Measurements from ENCODE around the gene GLB1L2. TPM values are rescaled to one million over a fixed set of nuclear protein-coding genes. Genes with fewer than 3 reads are reported as not detected.

GLB1L2 gene
- total RNA-seq, 2 donors from 2014 or later: 9.9 to 12.5 TPM

DNA sequence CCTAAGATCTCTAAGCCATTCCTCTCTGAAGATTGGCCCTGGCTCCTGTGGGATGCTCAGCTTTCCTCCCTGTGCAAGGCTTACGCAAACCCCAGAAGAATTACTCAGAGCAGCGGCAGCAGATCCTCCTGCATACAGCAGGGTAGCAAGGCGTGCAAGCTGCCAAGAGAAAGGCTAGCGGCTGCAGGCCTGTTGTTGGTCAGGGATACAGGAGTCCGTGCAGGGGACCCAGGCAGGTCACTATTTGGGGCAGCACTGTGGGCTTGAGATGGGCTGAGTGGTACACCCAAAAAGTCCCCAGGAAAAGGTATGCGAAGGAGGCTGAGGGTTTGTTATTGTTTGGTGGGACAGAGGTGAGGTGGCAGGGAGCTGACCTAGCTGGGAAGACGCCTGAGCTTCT lies 1.5 kb downstream of the GLB1L2 start:
- no peak overlapping the region for H3K27ac ChIP-seq (ENCODE audit: low read depth, low read length)
- peaks cover 10% of the 10 kb centered on the region for H3K4me1 Mint-ChIP-seq

DNA sequence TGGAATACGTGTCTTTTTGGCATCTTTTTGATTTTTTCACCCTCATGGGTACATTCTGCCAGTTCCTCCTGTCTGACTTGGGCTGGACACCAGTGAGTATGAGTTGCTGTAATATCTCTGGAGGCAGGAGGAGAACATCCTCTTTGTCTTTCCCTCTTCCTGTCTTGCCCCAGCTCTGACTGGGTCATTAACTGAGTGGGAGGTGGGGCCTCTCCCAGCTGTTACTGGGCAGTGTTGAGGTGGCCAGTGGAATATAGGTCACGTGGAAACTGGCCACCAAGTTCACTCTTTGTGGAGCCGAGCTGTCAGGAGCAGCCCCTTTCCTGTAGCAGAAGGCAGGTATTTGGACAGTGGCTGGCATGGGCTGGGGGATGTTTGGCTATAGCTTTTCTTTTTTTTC lies 2.2 kb downstream of the GLB1L2 start:
- Mint-ChIP-seq H3K4me1 (peaks cover 10% of the 10 kb centered on the region), H3K27me3 (ENCODE audit: insufficient read depth) (peaks cover 52% of the 10 kb centered on the region), H3K9me3 (no peaks in the 10 kb centered on the region), H3K4me3 (no peak overlapping the region), H3K36me3 (ENCODE audit: low read depth) (no peaks in the 10 kb centered on the region), H3K27ac (no peak overlapping the region)
- peaks cover 3% of the 10 kb centered on the region for H3K4me1 ChIP-seq (ENCODE audit: control insufficient read depth, insufficient read depth, low read length)
- TF ChIP-seq, protein P1, sequence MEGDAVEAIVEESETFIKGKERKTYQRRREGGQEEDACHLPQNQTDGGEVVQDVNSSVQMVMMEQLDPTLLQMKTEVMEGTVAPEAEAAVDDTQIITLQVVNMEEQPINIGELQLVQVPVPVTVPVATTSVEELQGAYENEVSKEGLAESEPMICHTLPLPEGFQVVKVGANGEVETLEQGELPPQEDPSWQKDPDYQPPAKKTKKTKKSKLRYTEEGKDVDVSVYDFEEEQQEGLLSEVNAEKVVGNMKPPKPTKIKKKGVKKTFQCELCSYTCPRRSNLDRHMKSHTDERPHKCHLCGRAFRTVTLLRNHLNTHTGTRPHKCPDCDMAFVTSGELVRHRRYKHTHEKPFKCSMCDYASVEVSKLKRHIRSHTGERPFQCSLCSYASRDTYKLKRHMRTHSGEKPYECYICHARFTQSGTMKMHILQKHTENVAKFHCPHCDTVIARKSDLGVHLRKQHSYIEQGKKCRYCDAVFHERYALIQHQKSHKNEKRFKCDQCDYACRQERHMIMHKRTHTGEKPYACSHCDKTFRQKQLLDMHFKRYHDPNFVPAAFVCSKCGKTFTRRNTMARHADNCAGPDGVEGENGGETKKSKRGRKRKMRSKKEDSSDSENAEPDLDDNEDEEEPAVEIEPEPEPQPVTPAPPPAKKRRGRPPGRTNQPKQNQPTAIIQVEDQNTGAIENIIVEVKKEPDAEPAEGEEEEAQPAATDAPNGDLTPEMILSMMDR (conservative IDR thresholded peaks at IDR 0.05): no peak
- H3K9me3 ChIP-seq (ENCODE audit: control insufficient read depth, low read length): no peaks in the 10 kb centered on the region
- no peak overlapping the region for H3K4me3 ChIP-seq (ENCODE audit: low read length)
- no peaks in the 10 kb centered on the region for H3K36me3 ChIP-seq (ENCODE audit: control insufficient read depth, insufficient read depth, low read length)
- peaks cover 60% of the 10 kb centered on the region for H3K27me3 ChIP-seq (ENCODE audit: control insufficient read depth, insufficient read depth, low read length, poor library complexity, severe bottlenecking)
- H3K27ac ChIP-seq (ENCODE audit: low read depth, low read length): no peak overlapping the region
- no peak for DNase-seq
- no peak overlapping the region for H3K9ac ChIP-seq (ENCODE audit: extremely low read depth, low read length, poor library complexity, severe bottlenecking)
- 92 to 93% methylated on average over 3 of the region's 3 CpGs for WGBS, 2 experiments (ENCODE audit: insufficient coverage in 1 of 2, insufficient read length in 1 of 2)

More for the DNA sequence above, 1.5 kb downstream of the GLB1L2 start:
- DNase-seq: no peak
- no peaks in the 10 kb centered on the region for H3K9me3 ChIP-seq (ENCODE audit: control insufficient read depth, low read length)
- Mint-ChIP-seq H3K9me3 (no peaks in the 10 kb centered on the region), H3K36me3 (ENCODE audit: low read depth) (no peaks in the 10 kb centered on the region), H3K27ac (no peak overlapping the region), H3K4me3 (peak overlapping the region; percentile 58), H3K27me3 (ENCODE audit: insufficient read depth) (peaks cover 52% of the 10 kb centered on the region)
- no peak overlapping the region for H3K9ac ChIP-seq (ENCODE audit: extremely low read depth, low read length, poor library complexity, severe bottlenecking)
- peaks cover 3% of the 10 kb centered on the region for H3K4me1 ChIP-seq (ENCODE audit: control insufficient read depth, insufficient read depth, low read length)
- WGBS, 2 experiments (ENCODE audit: insufficient coverage in 1 of 2, insufficient read length in 1 of 2): 80 to 87% methylated on average over 5 to 7 of the region's 7 CpGs
- no peaks in the 10 kb centered on the region for H3K36me3 ChIP-seq (ENCODE audit: control insufficient read depth, insufficient read depth, low read length)
- no peak overlapping the region for H3K4me3 ChIP-seq (ENCODE audit: low read length)
- peaks cover 60% of the 10 kb centered on the region for H3K27me3 ChIP-seq (ENCODE audit: control insufficient read depth, insufficient read depth, low read length, poor library complexity, severe bottlenecking)
- TF ChIP-seq, protein P1 (conservative IDR thresholded peaks at IDR 0.05): no peak

DNA sequence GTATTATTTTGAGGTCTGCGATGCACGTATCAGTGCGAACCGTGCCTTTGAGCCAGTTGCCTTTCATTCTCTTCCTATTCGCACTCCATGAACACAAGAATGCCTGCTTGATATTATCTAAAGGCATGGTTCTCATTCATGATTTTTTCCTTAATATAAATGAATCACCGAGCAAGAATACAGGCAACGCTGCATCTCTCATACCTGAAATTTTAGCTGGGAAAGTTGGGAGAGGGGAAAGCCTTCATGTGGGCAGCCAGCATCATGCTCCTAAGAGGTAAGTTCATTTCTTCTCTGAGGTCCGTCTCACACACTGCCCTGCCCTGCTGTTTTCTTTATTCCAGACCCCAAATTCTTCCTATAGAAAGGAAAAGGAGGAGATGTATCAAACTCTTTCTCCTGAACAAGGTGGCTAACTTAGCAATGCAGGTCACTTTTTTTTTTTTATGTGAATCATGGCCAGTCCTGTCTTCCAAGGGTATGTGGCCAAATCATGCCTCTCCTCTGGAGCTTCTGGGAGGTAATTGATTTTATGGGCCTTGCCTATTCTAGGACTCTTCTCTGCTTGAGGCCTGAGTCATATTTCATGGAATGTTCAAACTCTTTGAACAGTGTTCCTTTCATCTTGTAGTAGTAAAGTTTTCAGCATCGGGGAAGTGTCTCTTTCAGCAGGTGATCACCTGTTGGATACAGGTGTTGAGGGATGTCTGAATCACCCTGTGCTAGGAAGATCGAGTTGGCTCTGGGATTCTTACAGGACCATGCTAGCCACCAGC lies 3.2 kb downstream of the GLB1L2 start:
- no peaks in the 10 kb centered on the region for H3K9me3 Mint-ChIP-seq
- no peak overlapping the region for H3K4me3 Mint-ChIP-seq
- Histone ChIP-seq H3K4me1 (ENCODE audit: control insufficient read depth, insufficient read depth, low read length) (peaks cover 3% of the 10 kb centered on the region), H3K36me3 (ENCODE audit: control insufficient read depth, insufficient read depth, low read length) (no peaks in the 10 kb centered on the region), H3K4me3 (ENCODE audit: low read length) (no peak overlapping the region), H3K9ac (ENCODE audit: extremely low read depth, low read length, poor library complexity, severe bottlenecking) (no peak overlapping the region), H3K27me3 (ENCODE audit: control insufficient read depth, insufficient read depth, low read length, poor library complexity, severe bottlenecking) (peaks cover 59% of the 10 kb centered on the region), H3K27ac (ENCODE audit: low read depth, low read length) (no peak overlapping the region), H3K9me3 (ENCODE audit: control insufficient read depth, low read length) (no peaks in the 10 kb centered on the region)
- WGBS, 2 experiments (ENCODE audit: insufficient coverage in 1 of 2, insufficient read length in 1 of 2): 94 to 95% methylated on average over 8 to 9 of the region's 10 CpGs
- H3K27ac Mint-ChIP-seq: no peak overlapping the region
- peaks cover 45% of the 10 kb centered on the region for H3K27me3 Mint-ChIP-seq (ENCODE audit: insufficient read depth)
- no peak for DNase-seq
- TF ChIP-seq, protein P1 (conservative IDR thresholded peaks at IDR 0.05): no peak
- H3K4me1 Mint-ChIP-seq: peaks cover 10% of the 10 kb centered on the region
- H3K36me3 Mint-ChIP-seq (ENCODE audit: low read depth): no peaks in the 10 kb centered on the region
